AG08395 (cell line): ENCODE results near the gene EIF3A.

Source experiments
- DNase-seq: peaks from one replicate; pipeline ENCODE4 v3.0.0; 2012; ENCODE audit warnings: mixed read lengths, low spot score

EIF3A gene

DNA sequence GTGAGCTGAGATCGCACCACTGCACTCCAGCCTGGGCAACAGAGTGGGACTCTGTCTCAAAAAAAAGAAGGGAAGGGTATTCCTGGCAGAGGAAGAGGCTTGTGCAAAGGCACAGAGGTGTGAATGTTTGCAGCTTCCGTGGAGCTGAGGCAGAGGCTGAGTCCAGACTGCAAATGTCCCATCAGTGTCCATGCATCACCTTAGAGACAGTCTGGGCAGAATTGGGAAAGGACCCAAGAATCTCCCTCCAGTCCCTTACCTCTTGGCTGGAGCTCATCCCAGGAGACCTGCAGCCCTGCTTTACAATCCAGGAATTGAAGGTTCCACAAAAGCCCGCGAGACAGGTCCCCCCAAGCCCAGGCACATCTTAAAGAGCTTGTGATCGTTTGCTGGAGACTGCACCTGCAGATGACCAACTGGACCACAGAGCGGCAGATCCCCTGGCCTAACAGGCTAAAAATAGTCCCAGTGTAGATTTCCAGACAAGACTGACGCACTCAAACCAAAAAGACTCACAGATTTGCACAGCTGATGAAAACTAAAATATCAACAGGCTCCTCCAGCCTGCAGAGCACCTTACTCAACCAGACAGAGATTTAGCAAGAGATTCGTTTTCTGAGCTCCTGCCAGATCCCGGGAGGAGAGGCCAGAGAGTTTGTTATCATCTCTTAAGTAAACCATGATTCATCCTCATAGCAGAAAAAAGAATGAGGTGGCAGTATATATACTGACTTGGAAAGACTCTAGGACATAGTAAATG is 74.0 kb downstream of the EIF3A start:
- DNase-seq: peak; percentile 92

- no peak for DNase-seq
These were observed 75.1 kb downstream of the EIF3A start for GRCh38 chr10:119005362-119006043.

- DNase-seq: no peak
These were observed 76.9 kb downstream of the EIF3A start for GRCh38 chr10:119003572-119004289.

- no peak for DNase-seq
These were observed 78.7 kb downstream of the EIF3A start for GRCh38 chr10:119001717-119002500.

- DNase-seq: no peak
These were observed 82.4 kb downstream of the EIF3A start for GRCh38 chr10:118998183-118998582.

DNA sequence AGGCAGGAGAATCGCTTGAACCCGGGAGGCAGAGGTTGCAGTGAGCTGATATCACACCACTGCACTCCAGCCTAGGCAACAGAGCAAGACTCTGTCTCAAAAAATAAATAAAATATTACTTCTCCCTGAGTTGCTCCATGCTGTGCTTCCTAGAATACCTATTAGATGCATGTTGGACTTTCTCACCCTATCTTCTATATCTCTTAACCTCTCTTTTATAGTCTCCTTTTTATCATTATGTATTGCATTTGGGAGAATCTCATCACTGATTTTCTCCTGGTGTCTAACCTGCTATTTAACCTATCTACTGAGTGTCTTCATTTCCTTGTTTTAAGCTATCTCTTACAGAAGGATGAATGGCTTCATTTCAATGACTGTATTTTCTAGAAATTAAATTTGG is 83.2 kb downstream of the EIF3A start:
- DNase-seq: no peak

GRCh38 chr10:118995739-118996138 is 84.9 kb downstream of the EIF3A start:
- no peak for DNase-seq

GRCh38 chr10:118994321-118994720 is 86.3 kb downstream of the EIF3A start:
- no peak for DNase-seq

- no peak for DNase-seq
These were observed 87.4 kb downstream of the EIF3A start for GRCh38 chr10:118993214-118993613.

GRCh38 chr10:118992496-118992895 is 88.1 kb downstream of the EIF3A start:
- DNase-seq: no peak

DNA sequence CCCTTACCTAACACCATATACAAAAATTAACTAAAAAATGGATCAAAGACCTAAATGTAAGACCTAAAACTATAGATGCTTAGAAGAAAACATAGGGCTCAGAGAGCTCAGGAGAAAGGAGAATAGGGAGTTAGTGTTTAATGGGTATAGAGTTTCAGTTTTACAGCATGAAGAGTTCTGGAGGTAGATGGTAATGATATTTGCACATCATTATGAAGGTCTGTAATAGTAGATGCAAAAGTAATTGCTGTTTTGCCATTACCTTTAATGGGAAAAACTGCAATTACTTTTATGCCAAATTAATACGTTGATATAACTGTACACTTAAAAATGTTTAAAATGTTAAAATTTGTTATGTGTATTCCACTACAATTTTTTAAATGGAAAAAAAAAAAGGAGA is 90.3 kb downstream of the EIF3A start:
- DNase-seq: no peak

DNA sequence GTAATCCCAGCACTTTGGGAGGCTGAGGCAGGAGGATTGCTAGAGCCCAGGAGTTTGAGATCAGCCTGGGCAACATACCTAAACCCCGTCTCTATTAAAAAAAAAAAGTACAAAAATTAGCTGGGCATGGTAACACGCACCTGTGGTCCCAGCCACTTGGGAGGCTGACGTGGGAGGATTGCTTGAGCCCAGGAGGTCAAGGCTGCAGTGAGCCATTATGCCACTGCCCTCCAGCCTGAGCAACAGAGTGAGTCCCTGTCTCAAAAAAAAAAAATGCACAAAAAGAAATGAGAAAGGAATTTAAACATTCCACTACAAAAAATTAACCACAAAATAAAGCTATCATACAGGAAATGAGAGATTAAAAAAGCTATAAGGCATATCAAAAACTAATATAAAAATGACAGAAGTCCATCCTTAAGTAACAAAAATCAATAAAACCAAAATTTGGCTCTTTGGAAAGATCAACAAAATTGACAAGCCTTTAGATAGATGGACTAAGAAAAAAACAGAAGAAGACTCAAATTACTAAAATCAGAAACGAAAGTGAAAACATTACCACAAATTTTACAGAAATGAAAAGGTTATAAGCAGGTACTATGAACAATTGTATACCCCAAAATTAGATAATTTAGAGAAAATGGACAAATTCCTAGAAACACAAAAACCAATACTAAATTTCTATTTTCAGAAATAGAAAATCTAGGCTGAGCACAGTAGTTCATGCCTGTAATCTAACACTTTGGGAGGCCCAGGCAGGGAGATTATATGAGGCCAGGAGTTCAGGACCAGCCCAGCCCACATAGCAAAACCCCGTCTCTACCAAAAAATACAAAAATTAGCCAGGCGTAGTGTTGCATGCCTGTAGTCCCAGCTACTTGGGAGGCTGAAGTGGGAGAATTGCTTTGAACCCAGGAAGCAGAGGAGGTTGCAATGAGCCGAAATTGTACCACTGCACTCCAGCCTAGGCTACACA is 93.5 kb downstream of the EIF3A start:
- DNase-seq: no peak

GRCh38 chr10:118985576-118985975 is 95.0 kb downstream of the EIF3A start:
- DNase-seq: no peak
